Fibroblast of pulmonary artery (primary cell): Measurements from ENCODE around the gene ALPK3.

Source experiments
- DNase-seq: peaks from one replicate; pipeline ENCODE4 v3.0.0-alpha.2; 2010; ENCODE audit warnings: low read depth
- H3K4me3 ChIP-seq: replicated peaks from 2 replicates; pipeline ENCODE4 v1.5.1; 2011; ENCODE audit warnings: low read depth, mild to moderate bottlenecking, control low read depth, low read length, moderate library complexity
- TF ChIP-seq, protein P1 (sequence below): IDR thresholded peaks from 2 replicates; pipeline ENCODE4 v1.5.1; 2011; ENCODE audit warnings: mild to moderate bottlenecking, control low read depth, low read length, inconsistent platforms; ENCODE audit errors: missing control alignments

Gene ALPK3

DNA sequence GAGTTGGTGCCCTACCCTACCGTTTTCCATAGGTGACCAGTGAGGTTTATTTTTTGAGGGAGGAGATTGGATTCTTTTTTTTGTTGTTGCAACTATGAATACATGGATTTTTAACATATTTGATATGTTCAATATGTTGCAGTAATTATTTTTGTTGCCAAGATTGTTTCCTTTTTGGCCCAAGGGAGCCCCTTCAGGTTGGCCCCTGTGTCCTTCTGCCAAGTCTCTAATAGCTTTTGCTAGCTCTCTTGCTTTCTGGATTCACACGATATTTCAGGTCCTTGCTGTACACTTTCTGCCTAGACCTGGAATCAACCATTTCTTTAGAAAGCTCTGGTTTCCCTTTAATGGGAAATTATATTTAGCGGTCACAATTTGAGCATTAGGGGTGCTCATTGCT is 44.6 kb downstream of the ALPK3 start:
- DNase-seq, result no peak
- no peak overlapping the region for H3K4me3 ChIP-seq
- TF ChIP-seq, protein P1, sequence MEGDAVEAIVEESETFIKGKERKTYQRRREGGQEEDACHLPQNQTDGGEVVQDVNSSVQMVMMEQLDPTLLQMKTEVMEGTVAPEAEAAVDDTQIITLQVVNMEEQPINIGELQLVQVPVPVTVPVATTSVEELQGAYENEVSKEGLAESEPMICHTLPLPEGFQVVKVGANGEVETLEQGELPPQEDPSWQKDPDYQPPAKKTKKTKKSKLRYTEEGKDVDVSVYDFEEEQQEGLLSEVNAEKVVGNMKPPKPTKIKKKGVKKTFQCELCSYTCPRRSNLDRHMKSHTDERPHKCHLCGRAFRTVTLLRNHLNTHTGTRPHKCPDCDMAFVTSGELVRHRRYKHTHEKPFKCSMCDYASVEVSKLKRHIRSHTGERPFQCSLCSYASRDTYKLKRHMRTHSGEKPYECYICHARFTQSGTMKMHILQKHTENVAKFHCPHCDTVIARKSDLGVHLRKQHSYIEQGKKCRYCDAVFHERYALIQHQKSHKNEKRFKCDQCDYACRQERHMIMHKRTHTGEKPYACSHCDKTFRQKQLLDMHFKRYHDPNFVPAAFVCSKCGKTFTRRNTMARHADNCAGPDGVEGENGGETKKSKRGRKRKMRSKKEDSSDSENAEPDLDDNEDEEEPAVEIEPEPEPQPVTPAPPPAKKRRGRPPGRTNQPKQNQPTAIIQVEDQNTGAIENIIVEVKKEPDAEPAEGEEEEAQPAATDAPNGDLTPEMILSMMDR, result no peak

DNA sequence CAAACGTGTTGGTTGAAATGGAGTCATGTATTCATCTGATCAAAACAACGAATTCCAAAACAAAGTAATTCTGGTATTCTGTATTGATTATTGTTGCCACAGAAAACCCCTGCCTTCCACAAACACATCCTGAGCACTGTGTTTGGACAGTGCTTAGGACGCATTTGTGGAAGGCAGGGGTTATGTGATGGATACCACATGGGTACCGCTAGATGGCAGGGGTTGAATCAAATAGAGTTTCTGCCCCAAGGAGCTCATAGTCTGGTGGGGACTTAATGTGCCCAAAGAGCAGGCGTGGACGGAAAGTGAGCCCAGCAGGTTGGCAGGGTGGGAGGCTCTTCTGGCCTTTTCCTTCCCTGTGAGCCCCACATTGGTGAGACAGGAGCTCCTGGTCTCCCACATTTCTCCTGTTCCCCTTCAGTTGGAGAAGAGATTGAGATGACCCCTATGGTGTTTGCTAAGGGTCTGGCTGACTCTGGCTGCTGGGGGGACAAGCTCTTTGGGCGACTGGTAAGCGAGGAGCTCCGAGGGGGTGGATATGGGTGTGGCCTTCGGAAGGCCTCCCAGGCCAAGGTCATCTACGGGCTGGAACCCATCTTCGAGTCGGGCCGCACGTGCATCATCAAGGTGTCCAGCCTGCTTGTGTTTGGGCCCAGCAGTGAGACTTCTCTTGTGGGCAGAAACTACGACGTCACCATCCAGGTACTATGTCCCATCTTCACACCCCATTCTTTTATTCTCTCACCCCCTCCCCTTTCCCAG is 45.2 kb downstream of the ALPK3 start:
- DNase-seq, result no peak
- H3K4me3 ChIP-seq, result no peak overlapping the region
- TF ChIP-seq, protein P1, result no peak

DNA sequence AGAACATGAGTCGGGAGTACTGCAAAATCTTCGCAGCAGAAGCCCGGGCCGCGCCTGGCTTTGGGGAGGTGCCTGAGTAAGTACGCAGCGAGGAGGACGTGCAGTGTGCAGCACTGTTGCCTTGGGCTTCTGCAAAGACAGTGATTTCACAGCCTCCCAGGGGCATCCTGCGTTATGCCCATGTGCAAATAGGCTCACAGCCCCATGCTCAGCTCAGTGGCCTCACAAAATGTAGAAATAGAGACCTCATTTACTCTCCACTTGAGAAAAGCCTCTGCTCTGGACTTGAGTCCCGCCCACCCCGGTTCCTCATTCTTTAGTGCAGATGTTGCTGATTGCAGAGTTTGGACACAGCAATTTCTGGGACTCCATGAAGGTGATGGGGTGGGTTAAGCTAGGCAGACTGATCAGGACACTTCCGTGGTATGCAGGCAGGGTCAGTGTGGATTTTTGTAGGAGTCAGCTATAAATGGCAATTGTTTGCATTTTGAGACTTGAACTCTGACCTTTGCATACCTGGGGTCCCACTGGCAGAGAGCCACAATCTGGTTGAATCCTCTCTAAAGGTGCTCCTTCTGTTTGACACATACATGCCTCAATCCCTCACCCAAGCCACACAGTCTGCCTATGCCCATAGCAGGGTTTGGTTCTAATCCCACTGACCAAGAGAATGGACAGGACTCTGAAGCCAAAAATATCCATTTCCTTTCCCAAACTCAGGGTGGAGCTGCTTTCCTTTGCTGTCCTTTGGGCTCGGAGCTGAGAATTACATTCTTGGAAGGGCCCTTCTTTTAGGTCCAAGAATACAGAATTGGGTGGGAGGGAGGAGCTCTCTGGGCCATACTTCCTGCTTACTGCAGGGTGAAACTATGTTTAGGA is 46.6 kb downstream of the ALPK3 start:
- TF ChIP-seq, protein P1, result peak; percentile 44
- H3K4me3 ChIP-seq, result no peak overlapping the region
- DNase-seq, result peak; percentile 59

DNA sequence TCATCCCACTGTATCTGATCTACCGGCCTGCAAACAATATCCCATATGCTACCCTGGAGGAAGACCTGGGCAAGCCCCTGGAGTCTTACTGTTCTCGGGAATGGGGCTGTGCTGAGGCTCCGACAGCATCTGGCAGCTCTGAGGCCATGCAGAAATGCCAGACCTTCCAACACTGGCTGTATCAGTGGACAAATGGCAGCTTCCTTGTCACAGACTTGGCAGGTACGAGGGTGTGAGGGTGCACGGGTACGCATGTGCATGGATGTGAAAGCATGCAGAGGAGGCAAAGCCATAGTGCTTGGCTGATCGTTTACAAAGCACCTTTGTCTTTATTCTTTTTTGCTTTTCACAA is 47.3 kb downstream of the ALPK3 start:
- no peak for DNase-seq
- no peak overlapping the region for H3K4me3 ChIP-seq
- TF ChIP-seq, protein P1, result no peak

DNA sequence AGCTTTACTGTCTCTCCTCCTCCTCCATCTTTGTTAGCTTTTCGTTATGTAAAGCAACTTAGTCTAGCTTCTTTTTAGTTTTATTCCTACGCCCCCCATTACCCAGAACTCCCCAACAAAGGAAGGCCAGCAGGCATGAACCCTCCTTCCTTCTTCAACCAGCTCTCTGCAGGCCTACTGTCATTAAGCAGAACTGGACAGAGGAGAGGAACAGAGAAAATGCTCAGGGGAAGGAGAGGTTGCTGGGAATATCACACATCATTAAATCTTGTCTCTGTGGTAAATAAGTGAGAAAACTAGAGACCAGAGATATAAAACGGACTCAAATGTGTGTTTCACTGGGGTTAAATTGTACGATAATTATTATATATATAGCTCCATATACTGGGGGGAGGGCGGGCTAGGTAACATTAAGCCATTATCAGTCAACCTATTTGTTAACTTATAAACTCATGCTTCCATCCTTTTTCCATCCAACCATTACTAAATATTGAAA is 48.0 kb downstream of the ALPK3 start:
- DNase-seq, result no peak
- H3K4me3 ChIP-seq, result no peak overlapping the region
- TF ChIP-seq, protein P1, result no peak

DNA sequence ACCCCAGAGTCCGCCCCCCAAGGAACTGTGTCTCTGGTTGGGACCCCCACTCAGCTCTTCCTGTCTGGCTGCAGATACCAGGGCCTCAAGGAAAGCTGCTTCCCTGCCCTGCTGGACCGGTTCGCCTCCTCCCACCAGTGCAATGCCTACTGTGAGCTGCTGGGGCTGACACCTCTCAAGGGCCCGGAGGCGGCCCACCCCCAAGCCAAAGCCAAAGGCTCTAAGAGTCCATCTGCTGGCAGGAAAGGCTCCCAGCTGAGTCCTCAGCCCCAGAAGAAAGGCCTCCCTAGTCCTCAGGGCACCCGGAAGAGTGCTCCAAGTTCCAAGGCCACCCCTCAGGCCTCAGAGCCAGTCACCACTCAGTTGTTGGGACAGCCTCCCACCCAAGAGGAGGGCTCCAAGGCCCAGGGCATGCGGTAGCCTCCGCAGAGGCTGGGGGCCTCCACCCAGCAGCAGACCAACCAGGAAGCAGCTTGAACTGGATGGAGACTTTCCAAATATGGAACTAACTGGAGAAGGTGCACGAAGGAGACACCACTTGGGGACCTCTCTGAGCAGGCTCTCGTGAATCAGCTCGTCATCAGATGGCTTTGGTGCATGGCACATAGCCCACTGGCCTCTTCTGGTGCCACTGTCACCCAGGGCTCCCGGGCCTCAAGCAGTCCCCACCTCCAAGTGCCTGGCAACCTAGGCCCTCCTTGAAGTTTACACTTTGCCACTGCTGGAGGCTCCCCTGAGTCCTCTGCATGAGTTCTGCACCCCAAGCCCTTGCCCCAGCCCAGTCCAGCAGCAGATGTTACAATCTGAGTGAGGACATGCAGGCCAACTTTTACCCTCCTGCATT is 51.1 kb downstream of the ALPK3 start:
- TF ChIP-seq, protein P1, result no peak
- H3K4me3 ChIP-seq, result no peak overlapping the region
- no peak for DNase-seq
